ENCODE data around the gene RUFY4. TPM values are rescaled to one million over a fixed set of nuclear protein-coding genes. Genes with fewer than 3 reads are reported as not detected.
A peak's percentile ranks its signal among the peaks of the same experiment; 100 is the strongest.
"Not testable (repeated sequence)": the region's sequence is repeated elsewhere in the genome, so short reads cannot be mapped to it uniquely, and the experiment has no call there.

RUFY4 gene
- total RNA-seq, 1 donor from 2014 or later, result not detected

DNA sequence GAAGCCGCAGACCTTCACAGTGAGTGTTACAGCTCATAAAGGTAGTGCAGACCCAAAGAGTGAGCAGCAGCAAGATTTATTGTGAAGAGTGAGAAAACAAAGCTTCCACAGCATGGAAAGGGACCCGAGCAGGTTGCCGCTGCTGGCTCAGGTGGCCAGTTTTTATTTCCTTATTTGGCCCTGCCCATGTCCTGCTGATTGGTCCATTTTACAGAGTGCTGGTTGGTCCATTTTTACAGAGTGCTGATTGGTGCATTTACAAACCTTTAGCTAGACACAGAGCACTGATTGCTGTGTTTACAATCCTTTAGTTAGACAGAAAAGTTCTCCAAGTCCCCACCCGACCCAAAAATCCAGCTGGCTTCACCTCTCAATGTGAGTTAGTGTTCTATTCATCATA lies 52.7 kb downstream of the RUFY4 start:
- H3K27me3 ChIP-seq (ENCODE audit: insufficient read depth, low read length); H3K36me3 ChIP-seq (ENCODE audit: insufficient read depth, low read length); H3K4me1 ChIP-seq (ENCODE audit: insufficient read depth, low read length); H3K27ac Mint-ChIP-seq (ENCODE audit: unreplicated experiment); H3K9ac ChIP-seq (ENCODE audit: low read length); H3K9me3 ChIP-seq (ENCODE audit: insufficient read depth, low read depth, low read length); DNase-seq (ENCODE audit: low read depth); H4K20me1 ChIP-seq (ENCODE audit: insufficient read depth, low read length); H3K4me1 Mint-ChIP-seq (ENCODE audit: low read depth, unreplicated experiment); FAIRE-seq; H3K36me3 Mint-ChIP-seq (ENCODE audit: low read depth, unreplicated experiment); H3K79me2 ChIP-seq (ENCODE audit: insufficient read depth, low read length); H3K4me3 Mint-ChIP-seq (ENCODE audit: unreplicated experiment); H3K4me3 ChIP-seq (ENCODE audit: insufficient read depth, low read depth, low read length); H3K4me2 ChIP-seq (ENCODE audit: low read length); H3K27ac ChIP-seq (ENCODE audit: low read depth, low read length); H2AFZ ChIP-seq (ENCODE audit: low read depth, low read length): not testable (repeated sequence)
- H3K9me3 Mint-ChIP-seq (ENCODE audit: unreplicated experiment), result peaks cover 26% of the 10 kb centered on the region
- peaks cover 20% of the 10 kb centered on the region for H3K27me3 Mint-ChIP-seq (ENCODE audit: low read depth, unreplicated experiment)

DNA sequence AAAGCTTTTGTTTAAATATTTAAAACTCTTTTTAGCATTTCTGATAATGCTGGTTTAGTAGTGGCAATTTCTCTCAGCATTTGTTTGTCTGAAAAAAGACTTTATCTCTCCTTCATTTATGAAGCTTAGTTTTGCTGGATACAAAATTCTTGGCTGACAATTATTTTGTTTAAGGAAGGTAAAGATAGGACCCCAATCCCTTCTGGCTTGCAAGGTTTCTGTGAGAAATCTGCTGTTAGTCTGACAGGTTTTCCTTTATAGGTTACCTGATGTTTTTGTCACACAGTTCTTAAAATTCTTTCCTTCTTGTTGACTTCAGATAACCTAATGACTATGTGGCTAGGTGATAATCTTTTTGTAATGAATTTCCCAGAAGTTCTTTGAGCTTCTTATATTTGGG lies 53.2 kb downstream of the RUFY4 start:
- H3K4me1 Mint-ChIP-seq (ENCODE audit: low read depth, unreplicated experiment); H3K79me2 ChIP-seq (ENCODE audit: insufficient read depth, low read length); H4K20me1 ChIP-seq (ENCODE audit: insufficient read depth, low read length); H3K9ac ChIP-seq (ENCODE audit: low read length); H3K4me3 ChIP-seq (ENCODE audit: insufficient read depth, low read depth, low read length); H3K27ac ChIP-seq (ENCODE audit: low read depth, low read length); H3K9me3 ChIP-seq (ENCODE audit: insufficient read depth, low read depth, low read length); H3K4me2 ChIP-seq (ENCODE audit: low read length); H3K4me3 Mint-ChIP-seq (ENCODE audit: unreplicated experiment); DNase-seq (ENCODE audit: low read depth); H3K27ac Mint-ChIP-seq (ENCODE audit: unreplicated experiment); H2AFZ ChIP-seq (ENCODE audit: low read depth, low read length); FAIRE-seq; H3K36me3 Mint-ChIP-seq (ENCODE audit: low read depth, unreplicated experiment); H3K4me1 ChIP-seq (ENCODE audit: insufficient read depth, low read length); H3K36me3 ChIP-seq (ENCODE audit: insufficient read depth, low read length): not testable (repeated sequence)
- H3K27me3 Mint-ChIP-seq (ENCODE audit: low read depth, unreplicated experiment), result peaks cover 20% of the 10 kb centered on the region
- H3K27me3 ChIP-seq (ENCODE audit: insufficient read depth, low read length), result peaks cover 13% of the 10 kb centered on the region
- peaks cover 24% of the 10 kb centered on the region for H3K9me3 Mint-ChIP-seq (ENCODE audit: unreplicated experiment)

DNA sequence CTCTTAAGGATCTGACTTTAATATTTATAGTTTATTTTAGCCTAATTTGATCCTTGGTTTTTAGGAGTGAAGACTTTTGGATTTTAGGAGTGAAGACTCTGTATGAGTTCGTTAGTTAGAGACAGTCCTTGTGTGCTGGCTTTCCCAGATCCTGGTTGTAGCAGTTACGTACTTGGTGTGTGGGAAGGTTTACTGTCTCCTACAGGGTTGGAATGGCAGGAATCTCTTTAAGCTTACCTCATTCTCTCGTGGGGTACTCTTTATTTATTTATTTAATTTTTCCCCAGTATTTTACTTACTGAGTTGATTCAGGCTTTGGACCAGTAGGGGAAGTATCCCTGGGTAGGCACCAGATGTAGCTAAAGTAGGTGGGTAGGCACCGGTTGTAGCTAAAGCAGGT lies 54.9 kb downstream of the RUFY4 start:
- Histone ChIP-seq H3K27me3 (ENCODE audit: insufficient read depth, low read length) (peaks cover 24% of the 10 kb centered on the region), H2AFZ (ENCODE audit: low read depth, low read length) (no peak overlapping the region), H3K27ac (ENCODE audit: low read depth, low read length) (no peak overlapping the region), H3K4me2 (ENCODE audit: low read length) (no peak overlapping the region), H3K36me3 (ENCODE audit: insufficient read depth, low read length) (no peaks in the 10 kb centered on the region), H3K9ac (ENCODE audit: low read length) (no peak overlapping the region), H3K79me2 (ENCODE audit: insufficient read depth, low read length) (no peaks in the 10 kb centered on the region), H3K4me1 (ENCODE audit: insufficient read depth, low read length) (no peaks in the 10 kb centered on the region), H3K9me3 (ENCODE audit: insufficient read depth, low read depth, low read length) (no peaks in the 10 kb centered on the region), H3K4me3 (ENCODE audit: insufficient read depth, low read depth, low read length) (no peak overlapping the region), H4K20me1 (ENCODE audit: insufficient read depth, low read length) (no peaks in the 10 kb centered on the region)
- DNase-seq (ENCODE audit: low read depth) (peak; percentile 21), FAIRE-seq (no peak)
- H3K4me3 Mint-ChIP-seq (ENCODE audit: unreplicated experiment), result no peak overlapping the region
- peaks cover 14% of the 10 kb centered on the region for H3K9me3 Mint-ChIP-seq (ENCODE audit: unreplicated experiment)
- peaks cover 33% of the 10 kb centered on the region for H3K27me3 Mint-ChIP-seq (ENCODE audit: low read depth, unreplicated experiment)
- H3K36me3 Mint-ChIP-seq (ENCODE audit: low read depth, unreplicated experiment), result peaks cover 4% of the 10 kb centered on the region
- peaks cover 5% of the 10 kb centered on the region for H3K4me1 Mint-ChIP-seq (ENCODE audit: low read depth, unreplicated experiment)
- TF ChIP-seq EZH2 (IDR thresholded peaks at IDR 0.05; ENCODE audit: insufficient read depth, low read length), result no peak
- TF ChIP-seq, protein P1, sequence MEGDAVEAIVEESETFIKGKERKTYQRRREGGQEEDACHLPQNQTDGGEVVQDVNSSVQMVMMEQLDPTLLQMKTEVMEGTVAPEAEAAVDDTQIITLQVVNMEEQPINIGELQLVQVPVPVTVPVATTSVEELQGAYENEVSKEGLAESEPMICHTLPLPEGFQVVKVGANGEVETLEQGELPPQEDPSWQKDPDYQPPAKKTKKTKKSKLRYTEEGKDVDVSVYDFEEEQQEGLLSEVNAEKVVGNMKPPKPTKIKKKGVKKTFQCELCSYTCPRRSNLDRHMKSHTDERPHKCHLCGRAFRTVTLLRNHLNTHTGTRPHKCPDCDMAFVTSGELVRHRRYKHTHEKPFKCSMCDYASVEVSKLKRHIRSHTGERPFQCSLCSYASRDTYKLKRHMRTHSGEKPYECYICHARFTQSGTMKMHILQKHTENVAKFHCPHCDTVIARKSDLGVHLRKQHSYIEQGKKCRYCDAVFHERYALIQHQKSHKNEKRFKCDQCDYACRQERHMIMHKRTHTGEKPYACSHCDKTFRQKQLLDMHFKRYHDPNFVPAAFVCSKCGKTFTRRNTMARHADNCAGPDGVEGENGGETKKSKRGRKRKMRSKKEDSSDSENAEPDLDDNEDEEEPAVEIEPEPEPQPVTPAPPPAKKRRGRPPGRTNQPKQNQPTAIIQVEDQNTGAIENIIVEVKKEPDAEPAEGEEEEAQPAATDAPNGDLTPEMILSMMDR (IDR thresholded peaks at IDR 0.05; ENCODE audit: insufficient read depth, low read depth, low read length), result no peak
- peak overlapping the region; percentile 34 for H3K27ac Mint-ChIP-seq (ENCODE audit: unreplicated experiment)

DNA sequence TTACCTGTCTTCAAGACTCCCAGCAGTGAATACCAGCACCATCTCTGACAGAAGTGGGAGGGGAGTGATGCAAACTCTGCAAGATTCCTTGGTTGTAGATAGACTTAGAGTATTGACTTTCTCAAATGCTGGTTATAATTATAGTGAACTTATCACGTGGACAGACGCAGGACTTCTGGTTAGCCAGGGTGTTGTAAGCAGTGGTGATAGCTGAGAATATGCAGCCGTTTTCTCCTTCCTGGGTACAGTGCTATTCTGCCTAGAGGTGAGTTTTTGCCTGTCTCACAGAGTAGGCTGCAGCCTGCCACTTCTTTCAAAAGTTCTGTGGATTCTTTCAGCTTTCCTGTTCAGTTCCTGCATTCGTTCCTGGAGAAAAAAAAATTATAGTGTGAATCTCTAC lies 56.0 kb downstream of the RUFY4 start:
- TF ChIP-seq EZH2 (IDR thresholded peaks at IDR 0.05; ENCODE audit: insufficient read depth, low read length), result no peak
- TF ChIP-seq, protein P1 (IDR thresholded peaks at IDR 0.05; ENCODE audit: insufficient read depth, low read depth, low read length), result no peak
- no peak overlapping the region for H3K4me3 ChIP-seq (ENCODE audit: insufficient read depth, low read depth, low read length)
- H3K36me3 Mint-ChIP-seq (ENCODE audit: low read depth, unreplicated experiment), result peaks cover 2% of the 10 kb centered on the region
- no peak overlapping the region for H3K9ac ChIP-seq (ENCODE audit: low read length)
- H4K20me1 ChIP-seq (ENCODE audit: insufficient read depth, low read length), result no peaks in the 10 kb centered on the region
- no peak for FAIRE-seq
- peaks cover 24% of the 10 kb centered on the region for H3K27me3 ChIP-seq (ENCODE audit: insufficient read depth, low read length)
- no peak for DNase-seq (ENCODE audit: low read depth)
- H3K4me2 ChIP-seq (ENCODE audit: low read length), result no peak overlapping the region
- H3K27ac Mint-ChIP-seq (ENCODE audit: unreplicated experiment), result no peak overlapping the region
- H3K27me3 Mint-ChIP-seq (ENCODE audit: low read depth, unreplicated experiment), result peaks cover 39% of the 10 kb centered on the region
- H3K4me1 Mint-ChIP-seq (ENCODE audit: low read depth, unreplicated experiment), result peaks cover 12% of the 10 kb centered on the region
- H3K79me2 ChIP-seq (ENCODE audit: insufficient read depth, low read length), result no peaks in the 10 kb centered on the region
- H3K9me3 ChIP-seq (ENCODE audit: insufficient read depth, low read depth, low read length), result no peaks in the 10 kb centered on the region
- H3K4me1 ChIP-seq (ENCODE audit: insufficient read depth, low read length), result no peaks in the 10 kb centered on the region
- no peaks in the 10 kb centered on the region for H3K36me3 ChIP-seq (ENCODE audit: insufficient read depth, low read length)
- H2AFZ ChIP-seq (ENCODE audit: low read depth, low read length), result no peak overlapping the region
- peaks cover 14% of the 10 kb centered on the region for H3K9me3 Mint-ChIP-seq (ENCODE audit: unreplicated experiment)
- no peak overlapping the region for H3K4me3 Mint-ChIP-seq (ENCODE audit: unreplicated experiment)
- H3K27ac ChIP-seq (ENCODE audit: low read depth, low read length), result no peak overlapping the region

Data from astrocyte (in vitro differentiated cells and primary cell).